ENCODE data around the gene CLDN11. TPM values are rescaled to one million over a fixed set of nuclear protein-coding genes. Genes with fewer than 3 reads are reported as not detected.

Gene CLDN11
- total RNA-seq, 1 donor from 2014 or later, result 0.70 TPM

GRCh38 chr3:170480111-170480510 lies 61.4 kb downstream of the CLDN11 start:
- Mint-ChIP-seq H3K4me3 (ENCODE audit: unreplicated experiment) (no peak overlapping the region), H3K9me3 (ENCODE audit: unreplicated experiment) (peaks cover 3% of the 10 kb centered on the region), H3K4me1 (ENCODE audit: low read depth, unreplicated experiment) (peaks cover 2% of the 10 kb centered on the region), H3K27ac (ENCODE audit: unreplicated experiment) (no peak overlapping the region), H3K27me3 (ENCODE audit: low read depth, unreplicated experiment) (peaks cover 13% of the 10 kb centered on the region), H3K36me3 (ENCODE audit: low read depth, unreplicated experiment) (peaks cover 2% of the 10 kb centered on the region)
- Histone ChIP-seq H3K4me2 (ENCODE audit: low read length) (no peak overlapping the region), H3K4me1 (ENCODE audit: insufficient read depth, low read length) (peaks cover 5% of the 10 kb centered on the region), H3K79me2 (ENCODE audit: insufficient read depth, low read length) (no peaks in the 10 kb centered on the region), H3K9ac (ENCODE audit: low read length) (no peak overlapping the region), H3K9me3 (ENCODE audit: insufficient read depth, low read depth, low read length) (no peaks in the 10 kb centered on the region), H3K4me3 (ENCODE audit: insufficient read depth, low read depth, low read length) (no peak overlapping the region), H3K27ac (ENCODE audit: low read depth, low read length) (no peak overlapping the region), H3K36me3 (ENCODE audit: insufficient read depth, low read length) (no peaks in the 10 kb centered on the region), H2AFZ (ENCODE audit: low read depth, low read length) (no peak overlapping the region), H3K27me3 (ENCODE audit: insufficient read depth, low read length) (no peaks in the 10 kb centered on the region), H4K20me1 (ENCODE audit: insufficient read depth, low read length) (no peaks in the 10 kb centered on the region)
- no peak for TF ChIP-seq CTCF (IDR thresholded peaks at IDR 0.05; ENCODE audit: insufficient read depth, low read depth, low read length)
- no peak for TF ChIP-seq EZH2 (IDR thresholded peaks at IDR 0.05; ENCODE audit: insufficient read depth, low read length)
- DNase-seq (ENCODE audit: low read depth), result no peak
- no peak for FAIRE-seq

GRCh38 chr3:170482199-170482598 lies 63.5 kb downstream of the CLDN11 start:
- H3K27ac ChIP-seq (ENCODE audit: low read depth, low read length), result no peak overlapping the region
- Mint-ChIP-seq H3K27me3 (ENCODE audit: low read depth, unreplicated experiment) (peaks cover 21% of the 10 kb centered on the region), H3K27ac (ENCODE audit: unreplicated experiment) (no peak overlapping the region)

More at GRCh38 chr3:170482199-170482598, 63.5 kb downstream of the CLDN11 start:
- peaks cover 7% of the 10 kb centered on the region for H3K9me3 Mint-ChIP-seq (ENCODE audit: unreplicated experiment)
- H3K36me3 Mint-ChIP-seq (ENCODE audit: low read depth, unreplicated experiment), result peaks cover 10% of the 10 kb centered on the region
- H3K9ac ChIP-seq (ENCODE audit: low read length), result no peak overlapping the region
- H3K4me1 ChIP-seq (ENCODE audit: insufficient read depth, low read length), result no peaks in the 10 kb centered on the region
- peaks cover 2% of the 10 kb centered on the region for H3K4me1 Mint-ChIP-seq (ENCODE audit: low read depth, unreplicated experiment)
- no peaks in the 10 kb centered on the region for H3K36me3 ChIP-seq (ENCODE audit: insufficient read depth, low read length)
- no peak overlapping the region for H2AFZ ChIP-seq (ENCODE audit: low read depth, low read length)
- no peak overlapping the region for H3K4me3 Mint-ChIP-seq (ENCODE audit: unreplicated experiment)
- no peaks in the 10 kb centered on the region for H3K9me3 ChIP-seq (ENCODE audit: insufficient read depth, low read depth, low read length)
- no peak for FAIRE-seq
- TF ChIP-seq EZH2 (IDR thresholded peaks at IDR 0.05; ENCODE audit: insufficient read depth, low read length) (no peak), CTCF (IDR thresholded peaks at IDR 0.05; ENCODE audit: insufficient read depth, low read depth, low read length) (no peak)
- no peak overlapping the region for H3K4me3 ChIP-seq (ENCODE audit: insufficient read depth, low read depth, low read length)
- no peaks in the 10 kb centered on the region for H3K27me3 ChIP-seq (ENCODE audit: insufficient read depth, low read length)
- H3K4me2 ChIP-seq (ENCODE audit: low read length), result no peak overlapping the region
- DNase-seq (ENCODE audit: low read depth), result no peak
- H3K79me2 ChIP-seq (ENCODE audit: insufficient read depth, low read length), result no peaks in the 10 kb centered on the region
- H4K20me1 ChIP-seq (ENCODE audit: insufficient read depth, low read length), result no peaks in the 10 kb centered on the region
